AG09319 (cell line): ENCODE results near the gene RPA4.
"Not testable (repeated sequence)": the region's sequence is repeated elsewhere in the genome, so short reads cannot be mapped to it uniquely, and the experiment has no call there.

Source experiments
- DNase-seq: peaks from one replicate; pipeline ENCODE4 v3.0.0-alpha.2; 2010; ENCODE audit warnings: low read depth; ENCODE audit errors: extremely low read depth
- TF ChIP-seq, protein P1 (sequence below): IDR thresholded peaks from 2 replicates; pipeline ENCODE4 v1.5.1; 2011; ENCODE audit warnings: low read depth, mild to moderate bottlenecking, inconsistent platforms, low read length, moderate library complexity

RPA4 gene

DNA sequence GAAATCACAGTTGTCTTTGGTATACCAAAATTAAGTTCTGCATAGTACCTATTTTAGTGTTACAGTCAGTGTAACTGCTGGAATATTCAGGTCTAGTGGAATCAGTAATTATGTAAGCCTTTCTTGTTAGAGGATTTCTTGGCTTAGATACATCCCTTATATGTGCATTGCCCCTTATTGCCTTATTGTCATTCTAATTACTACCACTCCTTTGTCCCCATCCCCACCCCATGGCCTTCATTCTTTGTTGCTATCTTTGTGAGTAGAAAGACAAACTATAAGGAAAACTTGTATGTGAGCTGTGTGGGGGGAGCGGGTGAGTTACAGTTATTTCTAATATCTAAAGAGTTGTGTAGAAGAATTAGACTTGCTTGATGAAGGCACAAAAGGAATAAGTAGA lies 36.9 kb upstream of the RPA4 start:
- no peak for DNase-seq
- TF ChIP-seq, protein P1, sequence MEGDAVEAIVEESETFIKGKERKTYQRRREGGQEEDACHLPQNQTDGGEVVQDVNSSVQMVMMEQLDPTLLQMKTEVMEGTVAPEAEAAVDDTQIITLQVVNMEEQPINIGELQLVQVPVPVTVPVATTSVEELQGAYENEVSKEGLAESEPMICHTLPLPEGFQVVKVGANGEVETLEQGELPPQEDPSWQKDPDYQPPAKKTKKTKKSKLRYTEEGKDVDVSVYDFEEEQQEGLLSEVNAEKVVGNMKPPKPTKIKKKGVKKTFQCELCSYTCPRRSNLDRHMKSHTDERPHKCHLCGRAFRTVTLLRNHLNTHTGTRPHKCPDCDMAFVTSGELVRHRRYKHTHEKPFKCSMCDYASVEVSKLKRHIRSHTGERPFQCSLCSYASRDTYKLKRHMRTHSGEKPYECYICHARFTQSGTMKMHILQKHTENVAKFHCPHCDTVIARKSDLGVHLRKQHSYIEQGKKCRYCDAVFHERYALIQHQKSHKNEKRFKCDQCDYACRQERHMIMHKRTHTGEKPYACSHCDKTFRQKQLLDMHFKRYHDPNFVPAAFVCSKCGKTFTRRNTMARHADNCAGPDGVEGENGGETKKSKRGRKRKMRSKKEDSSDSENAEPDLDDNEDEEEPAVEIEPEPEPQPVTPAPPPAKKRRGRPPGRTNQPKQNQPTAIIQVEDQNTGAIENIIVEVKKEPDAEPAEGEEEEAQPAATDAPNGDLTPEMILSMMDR = no peak

DNA sequence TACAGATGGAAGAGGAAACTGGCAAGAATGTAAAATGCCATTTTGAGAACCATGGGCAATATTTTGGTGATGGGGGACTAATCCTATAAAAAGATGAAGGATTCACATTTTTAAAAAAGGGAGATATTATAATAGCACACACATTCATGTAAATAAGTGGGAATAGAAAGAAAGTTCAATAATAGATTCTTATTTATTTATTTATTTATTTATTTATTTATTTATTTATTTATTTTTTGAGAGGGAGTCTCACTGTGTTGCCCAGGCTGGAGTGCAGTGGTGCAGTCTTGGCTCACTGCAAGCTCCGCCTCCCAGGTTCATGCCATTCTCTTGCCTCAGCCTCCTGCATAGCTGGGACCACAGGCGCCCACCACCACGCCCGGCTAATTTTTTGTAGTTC lies 24.3 kb upstream of the RPA4 start:
- not testable (repeated sequence) for DNase-seq

DNA sequence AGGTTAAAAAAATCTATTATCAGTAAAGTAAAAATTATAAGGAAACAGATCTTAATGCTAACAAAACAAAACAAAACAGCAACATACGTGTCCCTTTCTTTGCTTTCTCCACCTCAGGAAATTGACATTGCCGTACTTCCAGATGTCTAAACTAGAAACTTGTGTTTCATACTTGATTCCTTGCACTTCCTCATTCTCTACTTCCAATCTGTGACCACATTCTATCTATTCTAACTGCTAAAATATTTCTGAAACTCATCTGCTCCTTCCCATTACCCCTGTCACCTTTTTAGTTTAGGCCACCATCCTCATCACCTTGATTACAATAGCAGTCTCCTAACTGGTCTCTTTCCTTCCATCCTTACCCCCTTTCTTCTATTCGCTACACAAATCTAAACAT lies 22.5 kb upstream of the RPA4 start:
- DNase-seq = no peak
- TF ChIP-seq, protein P1 = no peak

DNA sequence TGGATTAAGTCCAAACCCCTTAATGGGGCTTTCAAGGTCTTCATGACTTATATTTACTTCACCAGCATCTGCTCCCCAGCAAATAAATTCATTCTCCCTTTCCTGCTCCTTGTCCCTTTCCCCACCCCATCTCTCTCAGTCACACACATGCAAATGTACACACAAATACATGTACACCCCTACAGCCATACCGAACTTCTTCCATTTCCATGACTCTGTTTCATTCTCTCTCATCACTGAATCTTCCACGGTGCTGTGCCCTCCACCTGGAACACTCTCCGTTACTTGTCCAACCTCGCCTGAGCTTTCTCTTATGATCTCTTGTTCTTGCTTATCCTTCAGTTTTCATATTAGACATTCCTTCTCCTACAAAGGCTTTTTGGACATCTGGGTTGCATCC lies 22.0 kb upstream of the RPA4 start:
- DNase-seq = no peak
- TF ChIP-seq, protein P1 = no peak

DNA sequence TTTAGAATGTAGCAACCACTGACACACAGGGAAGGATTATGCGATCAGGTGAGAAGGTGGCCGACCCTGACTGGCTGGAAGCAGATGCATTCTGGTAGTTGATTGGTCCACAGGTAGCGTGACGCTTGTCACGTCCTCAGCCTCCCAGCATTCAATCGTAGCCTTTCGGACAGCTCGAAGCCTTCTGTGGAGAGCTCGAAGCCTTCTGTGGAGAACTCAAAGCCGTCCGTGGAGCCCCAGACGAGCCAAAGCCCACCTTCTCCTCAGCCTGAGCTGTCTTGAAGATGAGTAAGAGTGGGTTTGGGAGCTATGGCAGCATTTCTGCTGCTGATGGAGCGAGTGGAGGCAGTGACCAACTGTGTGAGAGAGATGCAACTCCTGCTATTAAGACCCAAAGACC lies 319 bp downstream of the RPA4 start:
- TF ChIP-seq, protein P1 = no peak
- no peak for DNase-seq

DNA sequence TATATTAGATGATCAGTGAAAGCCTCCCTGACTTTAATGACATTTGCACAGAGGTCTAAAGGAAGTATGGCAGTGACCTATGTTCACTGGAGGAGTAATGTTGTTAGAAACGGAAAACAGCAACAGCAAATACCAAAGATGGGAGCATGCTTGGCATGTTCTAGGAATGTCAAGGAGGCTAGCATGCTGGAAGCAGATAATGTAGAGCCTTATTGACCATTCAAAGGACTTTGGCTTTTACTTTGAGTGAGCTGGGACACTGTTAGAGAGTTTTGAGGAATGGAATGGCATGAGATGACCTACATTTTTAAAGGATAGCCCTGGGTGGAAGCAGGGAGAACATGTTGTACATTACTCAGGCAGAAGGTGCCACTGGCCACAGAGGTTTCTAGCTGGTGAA lies 6.0 kb downstream of the RPA4 start:
- no peak for DNase-seq
- TF ChIP-seq, protein P1 = no peak

DNA sequence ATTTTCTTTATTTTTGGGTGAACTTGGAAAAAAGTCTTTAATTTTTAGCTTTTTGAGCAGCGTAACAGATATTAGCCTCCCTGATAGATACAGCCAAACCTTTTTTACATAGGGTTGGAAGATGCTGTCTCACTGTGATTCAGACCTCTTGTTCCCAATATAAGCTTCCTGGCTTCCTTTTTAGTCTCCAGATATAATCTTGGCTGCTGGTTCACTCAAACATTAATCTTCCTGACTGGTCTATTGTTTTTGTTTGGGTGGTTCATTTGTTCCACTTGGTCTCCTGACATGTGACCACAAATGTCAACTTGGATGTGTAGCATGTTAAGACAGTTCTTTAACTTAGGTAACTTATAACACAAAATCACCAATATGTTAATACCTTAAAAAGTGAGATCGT lies 23.0 kb downstream of the RPA4 start:
- TF ChIP-seq, protein P1 = no peak
- DNase-seq = no peak

DNA sequence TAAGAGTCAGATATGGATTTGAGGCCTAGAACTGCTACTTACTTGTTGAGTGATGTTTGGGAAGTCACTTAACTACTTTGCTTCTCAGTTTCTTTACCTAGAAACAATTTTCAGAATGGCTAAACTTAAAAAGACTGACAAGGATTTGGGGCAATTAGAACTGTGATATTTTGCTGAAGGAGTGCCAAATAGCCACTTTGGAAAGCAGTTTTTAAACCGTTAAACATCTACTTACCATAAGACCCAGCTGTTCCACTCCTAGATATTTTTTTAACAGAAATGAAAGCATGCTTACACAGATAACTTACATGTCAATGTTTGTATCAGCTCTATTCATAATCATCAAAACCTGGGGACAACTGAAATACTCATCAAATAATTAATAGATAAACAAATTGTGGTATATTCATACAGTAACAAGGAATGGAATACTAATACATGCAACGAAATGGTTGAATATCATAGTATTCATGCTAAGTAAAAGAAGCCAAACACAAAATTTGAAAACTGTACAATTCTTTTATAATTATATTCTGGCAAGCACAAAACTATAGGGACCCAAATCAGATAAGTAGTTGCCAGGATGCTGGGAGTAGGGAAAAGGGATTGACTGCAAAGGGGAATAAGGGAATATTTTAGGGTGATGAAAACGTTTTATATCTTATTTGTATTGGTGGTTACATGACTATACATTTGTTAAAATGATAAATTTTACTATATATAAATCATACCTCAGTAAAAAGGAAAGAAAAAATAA lies 24.0 kb downstream of the RPA4 start:
- no peak for DNase-seq
- TF ChIP-seq, protein P1 = no peak
